H1 (cell line): ENCODE data around the gene NEDD4L. TPM values are rescaled to one million over a fixed set of nuclear protein-coding genes. Genes with fewer than 3 reads are reported as not detected.

Experiments
- CTCF ChIA-PET: fragments of 300-600 bp; sonication (Branson Sonifier 250); formaldehyde crosslinking; loops from one replicate; lab custom pipeline; 2021; ENCODE audit not compliant: partially characterized antibody; lab: Charles Lee
- POLR2A ChIA-PET: fragments of 300-600 bp; sonication (Branson Sonifier 250); formaldehyde crosslinking; loops from one replicate; lab custom pipeline; 2021; ENCODE audit warnings: inconsistent platforms; ENCODE audit not compliant: partially characterized antibody; lab: Charles Lee
- DNase-seq, 2 experiments: peaks; one replicate each; pipeline versions ENCODE4 v3.0.0 to v3.0.0-alpha.2; 2010 to 2022; ENCODE audit warnings: low spot score in 2 of 2, low read depth in 1 of 2, mixed read lengths in 1 of 2
- FAIRE-seq: peaks from 2 replicates; lab custom pipeline; 2011; peaks lifted over from hg19 to GRCh38; lab: Jason Lieb, UNC
- H2AFZ ChIP-seq: 2 replicates; pipeline ENCODE4 v1.8.1; 2012; ENCODE audit warnings: low read length, inconsistent platforms
- H2AK5ac ChIP-seq: 2 replicates; pipeline ENCODE4 v1.6.1; 2013; ENCODE audit warnings: low read depth, low read length
- H2BK120ac ChIP-seq: replicated peaks from 2 replicates; pipeline ENCODE3; 2013; ENCODE audit warnings: low read depth, low read length, inconsistent platforms
- H2BK12ac ChIP-seq: 2 replicates; pipeline ENCODE4 v1.6.1; 2013; ENCODE audit warnings: low read depth, low read length
- H2BK15ac ChIP-seq: 2 replicates; pipeline ENCODE4 v1.6.1; 2013; ENCODE audit warnings: low read length
- H2BK20ac ChIP-seq: 2 replicates; pipeline ENCODE4 v1.6.1; 2013; ENCODE audit warnings: low read length
- H2BK5ac ChIP-seq: 2 replicates; pipeline ENCODE4 v1.6.1; 2013; ENCODE audit warnings: low read depth, low read length
- H3K14ac ChIP-seq: 2 replicates; pipeline ENCODE4 v1.6.1; 2013; ENCODE audit warnings: inconsistent platforms; ENCODE audit not compliant: insufficient read length
- H3K18ac ChIP-seq: 2 replicates; pipeline ENCODE4 v1.6.1; 2013; ENCODE audit warnings: low read length; ENCODE audit errors: extremely low read depth
- H3K23ac ChIP-seq: 2 replicates; pipeline ENCODE4 v1.6.1; 2013; ENCODE audit warnings: inconsistent platforms; ENCODE audit not compliant: insufficient read length
- H3K23me2 ChIP-seq: 2 replicates; pipeline ENCODE4 v1.6.1; 2013; ENCODE audit warnings: low read depth, low read length
- H3K27ac ChIP-seq: 2 replicates; pipeline ENCODE4 v1.6.1; 2011; ENCODE audit warnings: low read depth, low read length, inconsistent platforms
- H3K27me3 ChIP-seq, 4 experiments: replicated peaks in 1 of 4; 1 replicate in 1 of 4; 2 replicates in 3 of 4; pipeline versions ENCODE4 v1.6.1 to v1.8.1; 2011 to 2013; ENCODE audit warnings: low read length in 3 of 4, mild to moderate bottlenecking in 3 of 4, inconsistent platforms in 2 of 4, mixed read lengths in 2 of 4, moderate library complexity in 1 of 4; ENCODE audit not compliant: control insufficient read depth in 3 of 4, insufficient read depth in 3 of 4; ENCODE audit errors: extremely low read depth in 1 of 4
- H3K36me3 ChIP-seq, 4 experiments: 2 replicates each; pipeline versions ENCODE4 v1.6.1 to v1.8.1; 2011 to 2013; ENCODE audit warnings: mild to moderate bottlenecking in 4 of 4, low read length in 3 of 4, moderate library complexity in 2 of 4, control low read depth in 1 of 4, inconsistent platforms in 1 of 4; ENCODE audit not compliant: insufficient read depth in 4 of 4, control insufficient read depth in 2 of 4
- H3K4ac ChIP-seq: replicated peaks from 2 replicates; pipeline ENCODE3; 2013; ENCODE audit warnings: low read length, low read depth, mixed read lengths, inconsistent platforms; ENCODE audit not compliant: insufficient read length
- H3K4me1 ChIP-seq, 4 experiments: replicated peaks in 1 of 4; 1 replicate in 1 of 4; 2 replicates in 3 of 4; pipeline versions ENCODE4 v1.6.1 to v1.8.1; 2011 to 2013; ENCODE audit warnings: low read length in 3 of 4, inconsistent platforms in 2 of 4, mixed read lengths in 1 of 4; ENCODE audit not compliant: insufficient read depth in 4 of 4, control insufficient read depth in 3 of 4
- H3K4me2 ChIP-seq, 2 experiments: 2 replicates each; pipeline versions ENCODE4 v1.6.1 to v1.8.1; 2011 to 2013; ENCODE audit warnings: low read depth in 2 of 2, low read length in 2 of 2, control low read depth in 1 of 2, inconsistent platforms in 1 of 2, mild to moderate bottlenecking in 1 of 2; ENCODE audit not compliant: insufficient read depth in 1 of 2
- H3K4me3 ChIP-seq, 4 experiments: fragments of 200-600, 300-600 bp in 1 of 4; sonication (generic), shearing (Covaris generic), sonication (Bioruptor Twin) in 1 of 4; 2 replicates each; pipeline versions ENCODE4 v1.5.1 to v1.8.1; 2011 to 2016; ENCODE audit warnings: low read length in 4 of 4, low read depth in 3 of 4, control low read depth in 2 of 4, inconsistent platforms in 2 of 4, mild to moderate bottlenecking in 2 of 4, mixed read lengths in 1 of 4, moderate library complexity in 1 of 4; ENCODE audit not compliant: insufficient read depth in 2 of 4; ENCODE audit errors: extremely low read depth in 1 of 4
- H3K56ac ChIP-seq: replicated peaks from 2 replicates; pipeline ENCODE3; 2013; ENCODE audit warnings: low read depth, mild to moderate bottlenecking, mixed read lengths, low read length, inconsistent platforms; ENCODE audit not compliant: insufficient read length
- H3K79me1 ChIP-seq: 2 replicates; pipeline ENCODE4 v1.6.1; 2013; ENCODE audit warnings: low read depth, low read length, control low read depth
- H3K79me2 ChIP-seq, 2 experiments: 2 replicates each; pipeline versions ENCODE4 v1.6.1 to v1.8.1; 2012 to 2013; ENCODE audit warnings: low read length in 2 of 2, mild to moderate bottlenecking in 2 of 2, inconsistent platforms in 1 of 2; ENCODE audit not compliant: insufficient read depth in 2 of 2, control insufficient read depth in 1 of 2
- H3K9ac ChIP-seq, 4 experiments: replicated peaks in 1 of 4; 1 replicate in 1 of 4; 2 replicates in 3 of 4; pipeline versions ENCODE4 v1.6.1 to v1.8.1; 2011 to 2013; ENCODE audit warnings: low read depth in 3 of 4, low read length in 3 of 4, control low read depth in 2 of 4, mild to moderate bottlenecking in 2 of 4, moderate library complexity in 2 of 4, inconsistent platforms in 1 of 4; ENCODE audit errors: extremely low read depth in 1 of 4
- H3K9me3 ChIP-seq, 2 experiments: 2 replicates each; pipeline versions ENCODE4 v1.6.1 to v1.8.1; 2012 to 2013; ENCODE audit warnings: mild to moderate bottlenecking in 2 of 2, moderate library complexity in 2 of 2, control low read depth in 1 of 2, inconsistent platforms in 1 of 2, low read depth in 1 of 2, low read length in 1 of 2, mixed read lengths in 1 of 2; ENCODE audit not compliant: insufficient read depth in 2 of 2
- H4K20me1 ChIP-seq, 2 experiments: replicated peaks in 1 of 2; 2 replicates each; pipeline versions ENCODE3 to v1.8.1; 2011 to 2013; ENCODE audit warnings: inconsistent platforms in 2 of 2, low read length in 2 of 2, mild to moderate bottlenecking in 1 of 2; ENCODE audit not compliant: insufficient read depth in 2 of 2, control insufficient read depth in 1 of 2
- H4K5ac ChIP-seq: 2 replicates; pipeline ENCODE4 v1.6.1; 2013; ENCODE audit warnings: low read length, low read depth, mixed read lengths, inconsistent platforms; ENCODE audit not compliant: insufficient read length
- H4K8ac ChIP-seq: 2 replicates; pipeline ENCODE4 v1.8.0; 2013; ENCODE audit warnings: mild to moderate bottlenecking, moderate library complexity, low read length, inconsistent platforms; ENCODE audit not compliant: insufficient read depth; ENCODE audit errors: extremely low read depth
- H4K91ac ChIP-seq: replicated peaks from 2 replicates; pipeline ENCODE3; 2013; ENCODE audit warnings: low read length, mixed read lengths, inconsistent platforms; ENCODE audit not compliant: insufficient read length
- ASH2L ChIP-seq: fragments of 200-600, 300-600 bp; sonication (generic); IDR thresholded peaks from one replicate; pipeline ENCODE4 v1.7.1; 2017; ENCODE audit warnings: low read length
- BACH1 ChIP-seq: IDR thresholded peaks from 2 replicates; pipeline ENCODE4 v1.6.1; 2012; ENCODE audit warnings: low read length, improper control_type of control experiment
- CBX8 ChIP-seq: fragments of 300-800, 300-1000 bp; sonication (generic); IDR thresholded peaks from 2 replicates; pipeline ENCODE4 v1.7.1; 2016; ENCODE audit warnings: low read depth, low read length, borderline replicate concordance
- CHD1 ChIP-seq: IDR thresholded peaks from 2 replicates; pipeline ENCODE4 v1.6.1; 2012; ENCODE audit warnings: low read depth, low read length, improper control_type of control experiment
- WGBS, 2 experiments: shearing (Covaris generic) in 1 of 2; methylation state at CpG; one replicate each; pipeline versions ENCODE4 v1.1.6 to v1.1.7; 2013 to 2015; ENCODE audit warnings: low lambda C conversion rate in 2 of 2, mixed read lengths in 2 of 2, inconsistent platforms in 1 of 2, low coverage in 1 of 2, missing lambda C conversion rate in 1 of 2; ENCODE audit not compliant: insufficient replicate concordance in 2 of 2, insufficient coverage in 1 of 2, insufficient read length in 1 of 2; ENCODE audit errors: extremely low coverage in 1 of 2, missing lambda C conversion rate in 1 of 2; 5-methylcytosine and 5-hydroxymethylcytosine counted together
- polyA plus RNA-seq, 7 experiments: library from polyadenylated mRNA; depleted of rRNA in 3 of 7; stranded (reverse) in 5 of 7; unstranded in 2 of 7; fragments of >200 nt in 5 of 7; fragments of 200-250 nt in 2 of 7; gene quantifications; 1 replicate in 5 of 7; 2 replicates in 1 of 7; 4 replicates in 1 of 7; pipeline versions ENCODE4 v1.2.1 to v1.2.3, GENCODE V29; 2011 to 2013; ENCODE audit warnings: missing spikeins in 2 of 7, mixed read lengths in 2 of 7
- total RNA-seq: library from RNA; stranded (reverse); fragmentation: NEBNext Ultra II Directional; extraction: Animal tissue kit (Norgen Biotek cat#: 25700); gene quantifications from 2 replicates; pipeline ENCODE4 v1.2.1, GENCODE V29; 2021

Gene NEDD4L
- total and polyA plus RNA-seq, 2 of the 8 experiments (the other 6 are each of a cell fraction or from before 2014, with no cell fraction given): 37.3 to 69.8 TPM

GRCh38 chr18:58087928-58088690 is 44.1 kb downstream of the NEDD4L start:
- CTCF ChIA-PET: interaction anchor here (0.7 kb wide), 1 partner anchor 89 kb away, joined by 3 read pairs; no protein-coding TSS in a partner anchor
- Histone ChIP-seq H2AK5ac (no peak overlapping the region), H3K27me3 (no peaks in the 10 kb centered on the region), H2BK5ac (peak overlapping the region; percentile 28; the same call in 1 of the 2 replicates), H2BK15ac (no peak overlapping the region), H3K14ac (no peak overlapping the region), H4K20me1 (no peaks in the 10 kb centered on the region), H2BK20ac (peak overlapping the region; percentile 5; the same call in 1 of the 2 replicates), H3K4ac (no peak overlapping the region), H3K18ac (no peak overlapping the region), H3K9ac (no peak overlapping the region; a peak in 1 of 7 replicates), H3K23me2 (no peaks in the 10 kb centered on the region), H3K4me3 (0 out of 8 replicates have a peak overlapping the region, but pooled peaks of 1 of the 4 experiments have one; percentile 17), H3K79me2 (peaks cover 0 to 65% of the 10 kb centered on the region in 2 experiments; a peak in 2 of 4 replicates), H2BK12ac (peak overlapping the region; percentile 84; the same call in 1 of the 2 replicates), H3K4me1 (peaks cover 4 to 16% (median 8%) of the 10 kb centered on the region in 4 experiments), H4K8ac (no peak overlapping the region), H2BK120ac (no peak overlapping the region), H3K27ac (no peak overlapping the region), H2AFZ (no peak overlapping the region), H3K4me2 (peak overlapping the region; percentile 12 to 48), H4K5ac (peak overlapping the region; percentile 31), H3K56ac (no peak overlapping the region), H3K79me1 (peaks cover 7% of the 10 kb centered on the region), H3K23ac (no peak overlapping the region), H3K36me3 (peaks cover 0 to 6% (median 3%) of the 10 kb centered on the region in 4 experiments; a peak in 2 of 8 replicates), H4K91ac (no peak overlapping the region), H3K9me3 (no peaks in the 10 kb centered on the region)
- no peak for DNase-seq
- no peak for FAIRE-seq
- WGBS, 2 experiments: 72% methylated on average over 6 of the region's 6 CpGs; no CpG with 5 or more reads in 1 of the 2 experiments
- POLR2A ChIA-PET: interaction anchor here (0.6 kb wide), 1 partner anchor 940 kb away, joined by 3 read pairs; no protein-coding TSS in a partner anchor
- no peak for TF ChIP-seq CHD1
- TF ChIP-seq BACH1: no peak
- TF ChIP-seq ASH2L: no peak
- TF ChIP-seq CBX8: no peak
